ENCODE measurements around the gene GALNT11. TPM values are rescaled to one million over a fixed set of nuclear protein-coding genes. Genes with fewer than 3 reads are reported as not detected.

GALNT11 gene
- total and polyA plus RNA-seq, 4 donors = 22.7 to 64.2 (median 35.4) TPM

DNA sequence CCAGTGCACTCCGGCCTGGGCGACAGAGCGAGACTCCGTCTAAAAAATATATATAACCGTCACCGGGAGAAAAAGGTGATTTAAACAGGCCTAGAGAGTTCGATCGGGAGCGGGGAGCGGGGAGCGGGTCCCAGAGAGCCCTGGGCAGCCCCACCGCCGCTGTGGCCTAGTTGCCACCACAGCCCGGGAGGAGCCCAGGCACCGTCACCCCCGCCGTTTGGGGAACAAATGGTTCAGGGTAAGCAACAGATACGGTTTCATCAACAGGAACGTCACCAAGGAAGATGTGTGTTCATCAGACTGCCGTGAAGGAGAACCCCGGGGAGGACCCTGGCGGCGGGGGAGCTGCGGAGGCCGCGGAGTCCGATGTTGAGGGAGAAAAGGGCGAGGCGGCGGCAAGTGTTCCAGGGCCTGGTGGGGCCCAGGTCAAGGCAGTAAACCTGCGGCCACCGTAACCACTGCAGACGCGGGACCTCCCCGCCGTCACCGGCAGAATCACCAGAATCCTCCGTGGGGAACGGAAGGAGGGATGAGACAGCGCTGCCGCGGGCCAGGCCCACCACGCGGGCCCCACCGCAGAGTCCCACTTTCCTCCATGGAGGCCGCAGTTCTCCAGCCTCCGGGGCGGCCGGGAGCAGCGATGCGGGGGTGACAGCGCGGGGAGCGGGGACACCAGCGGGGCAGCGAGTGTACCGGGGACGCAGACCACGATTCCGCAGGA is 103.4 kb downstream of the GALNT11 start:
- H3K4me1 ChIP-seq (ENCODE audit: control insufficient read depth in 5 of 5, insufficient read depth in 5 of 5, low read length in 5 of 5) = no peaks in the 10 kb centered on the region
- TF ChIP-seq, protein P1, sequence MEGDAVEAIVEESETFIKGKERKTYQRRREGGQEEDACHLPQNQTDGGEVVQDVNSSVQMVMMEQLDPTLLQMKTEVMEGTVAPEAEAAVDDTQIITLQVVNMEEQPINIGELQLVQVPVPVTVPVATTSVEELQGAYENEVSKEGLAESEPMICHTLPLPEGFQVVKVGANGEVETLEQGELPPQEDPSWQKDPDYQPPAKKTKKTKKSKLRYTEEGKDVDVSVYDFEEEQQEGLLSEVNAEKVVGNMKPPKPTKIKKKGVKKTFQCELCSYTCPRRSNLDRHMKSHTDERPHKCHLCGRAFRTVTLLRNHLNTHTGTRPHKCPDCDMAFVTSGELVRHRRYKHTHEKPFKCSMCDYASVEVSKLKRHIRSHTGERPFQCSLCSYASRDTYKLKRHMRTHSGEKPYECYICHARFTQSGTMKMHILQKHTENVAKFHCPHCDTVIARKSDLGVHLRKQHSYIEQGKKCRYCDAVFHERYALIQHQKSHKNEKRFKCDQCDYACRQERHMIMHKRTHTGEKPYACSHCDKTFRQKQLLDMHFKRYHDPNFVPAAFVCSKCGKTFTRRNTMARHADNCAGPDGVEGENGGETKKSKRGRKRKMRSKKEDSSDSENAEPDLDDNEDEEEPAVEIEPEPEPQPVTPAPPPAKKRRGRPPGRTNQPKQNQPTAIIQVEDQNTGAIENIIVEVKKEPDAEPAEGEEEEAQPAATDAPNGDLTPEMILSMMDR (IDR thresholded peaks at IDR 0.05; ENCODE audit: control extremely low read depth, extremely low read depth) = no peak
- H3K27ac ChIP-seq (ENCODE audit: low read depth in 1 of 2, low read length in 1 of 2) = no peak overlapping the region
- H3K4me3 ChIP-seq = no peak overlapping the region
- peaks cover 0 to 4% (median 1%) of the 10 kb centered on the region in 4 donors for H3K9me3 ChIP-seq (ENCODE audit: control insufficient read depth in 4 of 4, insufficient read depth in 3 of 4, low read length in 3 of 4)
- 98% methylated on average over 60 of the region's 60 CpGs for WGBS, 2 donors
- no peaks in the 10 kb centered on the region for H3K27me3 ChIP-seq (ENCODE audit: control insufficient read depth in 3 of 3, insufficient read depth in 3 of 3, low read length in 2 of 3)
- DNase-seq (no peak), ATAC-seq (ENCODE audit: insufficient read depth, low FRiP score) (no peak)
- peaks cover 4 to 41% (median 31%) of the 10 kb centered on the region in 4 donors for H3K36me3 ChIP-seq (ENCODE audit: control insufficient read depth in 4 of 4, insufficient read depth in 4 of 4, low read length in 4 of 4)
- no peak overlapping the region for H3K9ac ChIP-seq (ENCODE audit: insufficient read depth in 1 of 2, low read length in 2 of 2)

DNA sequence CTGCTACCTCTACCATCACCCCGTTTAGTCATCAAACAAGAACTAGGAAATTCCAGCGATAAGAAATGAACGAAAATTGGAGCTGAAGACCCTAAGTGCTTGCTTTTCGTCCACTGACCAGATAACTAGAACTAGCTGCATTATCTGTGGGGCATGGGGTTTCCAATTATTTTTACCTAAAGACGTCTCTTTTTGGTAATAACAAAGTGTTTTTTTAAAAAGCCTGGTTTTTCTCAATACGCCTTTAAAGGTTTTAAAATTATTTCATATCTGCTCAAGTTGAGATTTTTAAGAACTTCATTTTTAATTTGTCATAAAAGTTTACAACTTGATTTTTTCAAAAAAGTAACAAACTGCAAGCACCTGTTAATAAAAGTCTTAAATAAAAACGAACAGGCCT is 104.2 kb downstream of the GALNT11 start:
- Histone ChIP-seq H3K4me1 (ENCODE audit: control insufficient read depth in 5 of 5, insufficient read depth in 5 of 5, low read length in 5 of 5) (no peaks in the 10 kb centered on the region), H3K9ac (ENCODE audit: insufficient read depth in 1 of 2, low read length in 2 of 2) (no peak overlapping the region), H3K27me3 (ENCODE audit: control insufficient read depth in 3 of 3, insufficient read depth in 3 of 3, low read length in 2 of 3) (no peaks in the 10 kb centered on the region), H3K9me3 (ENCODE audit: control insufficient read depth in 4 of 4, insufficient read depth in 3 of 4, low read length in 3 of 4) (peaks cover 0 to under 1% (median 0%) of the 10 kb centered on the region in 4 donors), H3K4me3 (no peak overlapping the region), H3K36me3 (ENCODE audit: control insufficient read depth in 4 of 4, insufficient read depth in 4 of 4, low read length in 4 of 4) (peaks cover 4 to 40% (median 24%) of the 10 kb centered on the region in 4 donors), H3K27ac (ENCODE audit: low read depth in 1 of 2, low read length in 1 of 2) (no peak overlapping the region)
- DNase-seq (no peak), ATAC-seq (ENCODE audit: insufficient read depth, low FRiP score) (no peak)
- 95 to 96% methylated on average over 7 of the region's 7 CpGs for WGBS, 2 donors
- TF ChIP-seq, protein P1 (IDR thresholded peaks at IDR 0.05; ENCODE audit: control extremely low read depth, extremely low read depth) = no peak

DNA sequence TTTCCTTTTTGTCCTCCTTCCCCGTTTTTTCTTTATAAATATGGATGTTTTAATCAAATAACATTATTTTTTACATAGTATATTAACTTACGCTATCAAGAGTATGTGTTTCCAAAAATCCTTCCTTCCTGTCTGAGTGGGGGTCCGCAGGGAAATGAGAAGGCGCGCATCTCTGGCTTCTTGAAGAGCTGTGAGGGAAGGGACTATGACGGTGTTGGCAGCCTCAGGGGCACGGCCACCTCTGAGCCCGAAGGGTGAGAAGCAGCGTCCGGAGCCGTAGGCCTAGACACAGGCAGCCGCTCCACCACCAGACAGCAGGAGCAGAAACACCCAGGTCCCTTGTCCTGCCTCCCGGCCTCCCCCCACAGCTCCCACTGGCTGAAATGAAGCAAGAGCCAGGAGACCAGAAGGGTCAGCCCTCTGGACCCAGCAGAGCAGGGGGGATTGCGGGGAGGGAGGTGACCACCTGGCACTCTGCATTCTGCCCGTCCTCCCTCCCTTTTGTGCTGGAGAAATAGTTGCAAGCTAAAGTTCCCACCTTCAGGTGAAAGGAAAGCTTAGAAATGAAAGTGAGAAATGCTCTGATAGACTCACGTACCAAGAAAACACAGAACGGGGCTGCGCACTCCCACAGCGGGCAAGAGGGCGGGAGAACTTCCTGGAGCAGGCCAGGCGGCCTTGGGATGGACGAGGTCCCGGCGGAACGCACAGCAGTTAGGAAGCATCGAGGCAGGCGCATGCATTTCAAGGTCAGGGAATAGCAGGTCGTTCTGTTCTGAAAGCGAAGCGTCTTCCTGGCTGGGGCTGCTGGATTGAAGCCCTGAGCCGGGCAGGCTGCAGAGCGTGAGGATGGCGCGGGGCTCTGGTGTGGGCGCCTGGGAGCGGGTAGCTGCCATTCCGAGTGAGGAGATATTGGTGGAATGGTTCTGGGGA is 105.5 kb downstream of the GALNT11 start:
- Histone ChIP-seq H3K36me3 (ENCODE audit: control insufficient read depth in 4 of 4, insufficient read depth in 4 of 4, low read length in 4 of 4) (peaks cover 4 to 40% (median 18%) of the 10 kb centered on the region in 4 donors), H3K4me1 (ENCODE audit: control insufficient read depth in 5 of 5, insufficient read depth in 5 of 5, low read length in 5 of 5) (peaks cover 0 to 3% (median 0%) of the 10 kb centered on the region in 5 donors), H3K27me3 (ENCODE audit: control insufficient read depth in 3 of 3, insufficient read depth in 3 of 3, low read length in 2 of 3) (no peaks in the 10 kb centered on the region), H3K27ac (ENCODE audit: low read depth in 1 of 2, low read length in 1 of 2) (no peak overlapping the region), H3K9me3 (ENCODE audit: control insufficient read depth in 4 of 4, insufficient read depth in 3 of 4, low read length in 3 of 4) (no peaks in the 10 kb centered on the region), H3K9ac (ENCODE audit: insufficient read depth in 1 of 2, low read length in 2 of 2) (no peak overlapping the region), H3K4me3 (no peak overlapping the region)
- no peak for ATAC-seq (ENCODE audit: insufficient read depth, low FRiP score)
- DNase-seq = no peak
- 95 to 97% methylated on average over 37 of the region's 37 CpGs for WGBS, 2 donors
- TF ChIP-seq, protein P1 (IDR thresholded peaks at IDR 0.05; ENCODE audit: control extremely low read depth, extremely low read depth) = no peak

Measured in lung (tissue), 12 donors.